DMS 273 (cell line): Measurements from ENCODE around the gene ENC1.

Experiments used
- DNase-seq: peaks from one replicate; lab custom pipeline; 2025; ENCODE audit not compliant: unreplicated experiment; lab: John Stamatoyannopoulos, UW

Gene ENC1

DNA sequence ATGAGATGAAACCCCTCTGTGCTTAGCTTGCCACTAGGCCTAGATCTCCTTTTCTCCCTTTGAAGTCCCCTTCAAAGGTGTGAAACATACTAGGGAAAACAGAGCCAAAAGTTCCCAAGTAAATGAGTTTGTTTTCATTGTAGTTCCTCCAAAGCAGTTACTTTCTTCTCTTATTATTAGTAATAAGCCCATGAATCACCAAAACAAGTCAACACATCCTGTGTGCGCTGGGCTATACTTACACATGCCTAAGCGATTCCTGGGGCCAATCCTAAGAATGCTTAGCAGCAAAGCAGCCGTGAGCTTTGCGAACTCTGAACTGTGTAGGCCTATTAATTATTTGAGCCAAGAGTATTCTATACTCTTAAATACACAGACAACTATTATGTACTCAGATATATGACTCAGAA, 7.6 kb downstream of the ENC1 start:
- DNase-seq, result no peak

DNA sequence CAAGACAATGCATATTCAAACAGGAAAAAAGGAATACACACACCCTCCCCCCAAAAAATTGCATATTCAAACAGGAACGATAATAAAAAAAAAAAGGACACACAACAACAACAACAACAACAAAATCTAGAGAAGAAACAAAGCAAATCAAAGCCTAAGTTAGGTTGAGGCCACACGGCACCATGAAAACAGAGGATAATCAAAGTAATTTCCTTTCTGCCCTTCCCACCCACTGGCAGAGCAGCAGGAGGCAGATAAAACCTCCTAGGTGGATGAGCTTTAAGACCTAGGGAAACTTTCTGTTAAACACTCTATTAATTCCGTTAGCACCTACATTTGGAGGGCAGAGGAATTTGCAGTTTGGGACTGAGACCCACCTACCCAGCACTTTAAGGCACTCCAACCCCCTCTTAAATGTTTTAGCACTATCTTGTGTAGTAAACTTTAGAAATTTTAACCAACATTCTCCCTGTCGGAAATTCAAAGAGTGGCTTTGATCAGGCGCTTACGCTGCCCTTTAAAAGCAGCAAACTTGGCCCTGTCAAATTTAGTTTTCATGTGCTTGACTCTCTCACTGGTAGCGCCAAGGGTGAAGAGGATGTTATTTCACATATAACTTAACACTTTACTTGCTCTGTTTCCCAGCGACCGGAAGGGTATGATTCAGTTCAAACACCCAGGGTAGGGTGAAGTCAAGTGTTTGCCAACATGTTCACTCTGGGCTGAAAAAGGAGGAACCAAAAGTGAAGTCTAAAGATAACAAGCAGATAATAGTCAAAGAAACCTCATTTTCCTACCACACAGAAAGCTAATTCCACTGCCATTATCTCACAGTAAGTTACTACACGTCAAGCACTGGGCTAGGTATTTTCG, 9.2 kb downstream of the ENC1 start:
- DNase-seq, result no peak

DNA sequence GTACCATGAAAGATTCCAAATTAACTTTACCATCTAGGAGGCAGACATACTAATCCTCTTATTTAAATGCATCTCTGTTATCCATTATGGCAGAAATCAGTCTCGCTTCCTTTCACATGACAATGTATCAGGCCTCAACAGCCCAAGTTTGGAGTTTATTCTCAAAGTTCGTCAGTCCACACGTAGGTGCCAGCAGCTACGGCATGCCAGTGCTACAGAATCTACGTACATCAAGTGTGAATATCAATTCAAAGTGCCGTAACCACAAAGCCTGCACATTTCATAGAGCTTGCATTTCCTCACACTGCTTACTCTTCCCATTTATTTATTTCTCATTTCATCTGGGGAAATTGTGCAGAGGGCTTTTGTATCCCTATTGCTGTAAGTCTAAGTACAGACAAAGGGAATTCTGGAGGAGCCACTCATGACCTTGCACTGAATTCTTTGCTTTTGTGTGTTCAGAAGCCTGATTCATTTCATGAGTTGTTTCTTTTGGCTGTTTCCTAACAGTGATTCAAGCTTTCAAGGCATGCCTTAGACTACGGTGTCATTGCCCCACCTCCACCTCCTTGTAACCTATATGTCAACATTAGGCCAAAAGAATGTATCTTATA, 10.0 kb downstream of the ENC1 start:
- no peak for DNase-seq

DNA sequence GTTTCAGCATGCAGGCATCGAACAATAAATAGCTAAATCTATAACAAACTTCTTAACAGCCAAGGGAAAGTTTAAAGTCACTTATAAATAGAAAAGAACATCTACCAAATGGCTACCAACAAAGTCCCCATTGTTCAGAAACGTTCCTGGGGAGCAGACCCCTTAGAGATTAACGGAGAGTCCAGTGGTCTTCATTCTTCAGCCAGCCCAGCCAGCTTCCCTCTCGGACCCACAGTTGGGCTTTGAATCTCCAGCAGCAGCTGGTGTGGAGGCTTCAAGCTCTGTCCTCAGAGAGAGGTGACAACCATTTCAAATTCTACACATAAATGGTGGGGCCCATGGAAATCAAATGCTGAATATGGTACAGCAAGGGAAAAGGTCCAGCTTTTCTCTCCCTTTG, 11.2 kb downstream of the ENC1 start:
- DNase-seq, result no peak

DNA sequence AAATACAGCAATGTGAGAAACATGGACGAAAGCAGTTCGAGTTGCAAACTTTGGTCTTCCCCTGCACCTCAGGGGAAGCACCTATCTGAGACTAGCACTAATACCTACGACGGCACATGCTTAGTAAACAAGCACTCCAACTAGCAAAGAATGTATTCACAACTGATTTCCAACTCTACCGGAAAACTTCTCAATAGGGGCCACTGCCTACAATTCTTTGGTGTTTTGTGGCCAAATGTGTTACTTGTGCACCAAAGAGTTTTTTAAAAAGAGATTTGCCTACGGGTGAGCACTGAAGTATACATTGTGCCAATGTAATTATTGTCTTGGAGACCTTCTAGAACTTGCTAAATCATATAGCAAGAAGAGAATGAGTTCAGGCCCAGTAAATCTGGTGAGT, 12.2 kb downstream of the ENC1 start:
- DNase-seq, result no peak

GRCh38 chr5:74627646-74628279, 12.8 kb downstream of the ENC1 start:
- peak; percentile 27 for DNase-seq

DNA sequence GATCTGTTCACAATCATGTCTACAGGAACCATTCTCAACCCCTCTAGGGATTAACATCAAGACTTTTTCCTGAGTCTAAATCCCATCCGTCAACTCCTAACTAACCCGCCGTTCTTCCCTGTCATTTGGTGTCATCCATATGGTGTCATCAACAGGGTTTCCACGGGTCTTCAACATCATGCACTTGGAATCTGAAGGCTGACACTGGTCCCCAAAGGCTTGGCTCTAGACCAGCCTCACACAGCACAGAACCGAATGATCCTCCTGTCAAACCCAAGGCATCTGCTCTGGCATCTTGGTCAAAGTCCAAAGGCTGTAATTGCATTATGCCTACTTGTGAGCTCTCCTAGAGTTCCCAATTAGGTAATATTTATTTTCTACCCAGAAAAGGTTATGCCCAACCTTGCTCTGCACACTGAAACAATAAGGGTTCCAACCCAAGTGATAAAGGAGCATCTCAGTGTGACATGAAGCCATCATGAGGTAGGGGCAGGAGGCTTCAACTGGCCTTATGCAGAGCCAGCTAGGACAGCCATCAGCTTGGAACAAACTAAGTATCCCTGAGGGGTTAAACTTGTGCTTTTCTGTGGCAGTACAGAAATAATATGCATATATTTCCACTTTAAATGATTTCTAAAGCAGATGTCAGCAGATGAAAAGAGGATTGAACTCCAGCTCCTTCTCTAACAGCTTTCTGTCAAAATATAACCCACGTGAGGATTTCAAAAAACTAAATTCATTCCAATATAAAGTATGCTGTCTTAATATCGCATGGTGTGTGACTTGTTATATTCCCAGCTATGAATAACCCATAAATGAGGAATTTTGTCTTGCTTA, 13.9 kb downstream of the ENC1 start:
- peak; percentile 64 for DNase-seq

DNA sequence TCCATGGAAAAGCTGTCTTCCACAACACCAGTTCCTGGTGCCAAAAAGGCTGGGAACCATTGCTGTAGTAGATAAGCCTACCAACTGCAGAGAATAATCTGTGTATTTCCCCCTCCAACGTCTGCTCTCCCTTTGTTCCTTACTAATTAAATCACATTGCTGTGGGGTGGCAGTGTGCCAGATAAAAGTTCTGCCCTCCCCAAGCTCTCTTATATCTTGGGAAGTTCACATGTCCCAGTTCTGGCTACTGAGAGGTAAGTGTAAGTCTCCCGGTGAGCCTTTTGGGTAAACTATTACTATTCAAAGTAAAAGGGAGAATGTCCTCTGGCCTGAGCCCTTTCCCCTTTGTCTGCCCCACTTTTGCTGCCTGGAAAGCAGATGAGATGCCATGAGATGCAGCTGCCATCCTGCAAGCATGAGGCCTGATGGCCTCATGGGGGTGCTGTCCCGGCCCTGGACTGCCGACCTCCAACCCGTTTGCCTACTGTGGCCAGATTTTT, 14.7 kb downstream of the ENC1 start:
- peak; percentile 87 for DNase-seq

DNA sequence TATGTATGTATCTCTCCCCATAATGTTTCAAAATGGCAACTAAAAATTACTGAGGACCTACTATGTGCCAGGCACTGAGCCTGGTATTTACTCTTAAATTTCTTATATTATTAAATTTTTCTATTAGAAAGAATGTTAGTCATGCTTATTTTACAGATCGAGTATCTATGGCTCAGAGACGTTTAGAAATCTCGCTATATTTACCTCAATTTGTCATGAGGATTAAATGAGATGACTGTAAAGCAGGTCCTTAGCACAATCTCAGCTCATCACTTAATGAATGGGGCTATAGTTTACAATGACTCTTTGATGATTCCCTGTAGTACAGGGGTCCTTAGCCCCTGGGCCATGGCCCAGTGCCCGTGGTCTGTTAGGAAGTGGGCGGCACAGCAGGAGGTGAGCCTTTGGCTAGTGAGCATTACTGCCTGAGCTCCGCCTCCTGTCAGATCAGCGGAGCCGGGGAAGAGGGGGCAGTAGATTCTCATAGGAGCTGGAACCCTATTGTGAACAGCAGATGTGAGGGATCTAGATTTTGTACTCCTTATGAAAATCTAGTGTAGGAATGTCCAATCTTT, 15.5 kb downstream of the ENC1 start:
- DNase-seq, result peak; percentile 20

DNA sequence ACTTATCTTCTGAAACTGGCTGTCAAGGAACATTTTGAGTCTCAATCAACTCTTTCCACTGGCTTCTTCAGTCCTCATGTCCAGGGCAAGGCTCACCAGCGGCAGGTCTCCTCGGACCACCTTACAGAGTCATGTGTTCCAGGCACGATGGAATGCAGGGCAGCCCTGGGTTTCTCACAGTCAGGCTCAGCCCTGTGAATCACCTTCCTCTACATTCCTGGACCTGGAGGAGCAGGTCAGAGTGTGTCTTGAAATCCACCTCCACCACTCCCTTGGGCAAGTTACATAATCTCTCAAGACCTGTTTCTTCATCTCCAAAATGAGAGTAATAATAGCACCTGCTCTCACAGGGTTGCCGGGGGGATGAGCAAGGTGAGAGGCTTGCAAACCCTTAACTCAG, 16.0 kb downstream of the ENC1 start:
- no peak for DNase-seq

GRCh38 chr5:74623748-74624408, 16.6 kb downstream of the ENC1 start:
- no peak for DNase-seq

GRCh38 chr5:74623006-74623611, 17.4 kb downstream of the ENC1 start:
- DNase-seq, result peak; percentile 41

DNA sequence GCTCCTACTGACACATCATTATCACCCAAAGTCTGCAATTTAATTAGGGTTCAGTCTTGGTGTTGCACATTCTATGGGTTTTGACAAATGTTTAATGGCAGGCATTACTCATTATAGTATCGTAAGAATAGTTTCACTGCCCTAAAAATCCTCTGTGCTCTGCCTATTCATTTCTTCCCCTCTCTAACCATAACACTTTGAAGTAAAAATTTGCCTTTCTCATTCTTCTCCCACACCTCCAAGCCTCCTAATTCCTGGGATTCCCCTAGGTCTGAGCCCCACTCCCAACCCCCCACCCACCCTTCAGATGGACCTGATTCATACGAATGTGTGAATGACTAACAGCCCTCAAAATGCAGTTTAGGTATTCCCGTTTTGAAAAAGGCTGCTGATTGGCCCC, 18.4 kb downstream of the ENC1 start:
- no peak for DNase-seq

GRCh38 chr5:74621492-74621891, 19.0 kb downstream of the ENC1 start:
- no peak for DNase-seq

DNA sequence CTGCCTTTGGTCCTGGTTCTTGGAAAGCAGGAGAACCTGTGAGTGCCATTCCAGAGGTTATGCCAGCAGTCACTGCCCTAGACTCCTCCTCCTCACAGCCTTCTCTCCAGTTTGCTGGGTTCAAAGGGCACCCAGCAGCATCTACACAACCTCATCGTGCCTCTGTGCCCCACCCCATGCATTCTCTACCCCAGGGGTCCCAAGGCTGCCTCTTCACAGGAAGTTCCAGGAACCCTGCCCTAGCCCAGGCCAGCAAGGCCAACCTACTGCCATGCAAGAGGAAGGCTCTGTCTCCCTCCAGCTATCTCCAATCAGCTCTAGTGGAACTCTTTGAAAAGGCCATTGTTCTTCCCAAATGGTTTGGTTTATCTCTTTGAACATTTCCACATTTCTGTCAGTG, 21.2 kb downstream of the ENC1 start:
- DNase-seq, result no peak

DNA sequence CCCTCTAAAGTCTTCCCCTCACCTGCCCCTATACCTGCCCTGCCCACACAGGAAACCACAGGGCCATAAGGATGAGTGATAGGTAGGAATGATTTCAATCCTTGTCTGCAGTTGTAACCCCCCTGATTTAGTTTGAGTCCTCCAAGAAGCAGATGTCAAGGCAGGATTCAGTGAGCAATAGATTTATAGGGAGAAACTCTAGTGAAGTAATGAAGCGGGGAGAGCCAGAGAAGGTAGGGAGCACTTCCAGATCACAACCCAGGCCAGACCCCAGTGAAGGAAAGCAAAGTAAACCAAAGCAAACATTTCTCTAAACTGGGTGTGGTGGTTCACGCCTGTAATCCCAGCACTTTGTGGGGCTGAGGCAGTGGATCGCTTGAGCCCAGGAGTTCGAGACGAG, 22.4 kb downstream of the ENC1 start:
- DNase-seq, result no peak

- DNase-seq, result no peak
Observed at GRCh38 chr5:74617202-74617601, 23.3 kb downstream of the ENC1 start.

GRCh38 chr5:74616236-74617146, 24.0 kb downstream of the ENC1 start:
- no peak for DNase-seq

- no peak for DNase-seq
Observed at GRCh38 chr5:74613283-74613682, 27.2 kb downstream of the ENC1 start.
